Aorta (tissue), 5 donors: ENCODE measurements around the gene ATP9B. TPM values are rescaled to one million over a fixed set of nuclear protein-coding genes. Genes with fewer than 3 reads are reported as not detected.

Experiments used
- ATAC-seq: fragments of 200-7000 bp; cut with Tn5 transposase; one replicate; pipeline ENCODE4 v1.9.1; 2022; ENCODE audit warnings: moderate library complexity; ENCODE audit not compliant: low FRiP score
- DNase-seq, 2 donors: peaks; one replicate each; pipeline ENCODE4 v3.0.0-alpha.2; 2020
- H3K27ac ChIP-seq, 2 donors: one replicate each; pipeline ENCODE4 v1.5.1; 2013; ENCODE audit warnings: low read length in 2 of 2, mild to moderate bottlenecking in 2 of 2, moderate library complexity in 2 of 2, control low read depth in 1 of 2, inconsistent platforms in 1 of 2, low read depth in 1 of 2
- H3K27me3 ChIP-seq, 2 donors: one replicate each; pipeline ENCODE4 v1.6.1; 2013; ENCODE audit warnings: control low read depth in 1 of 2, low read length in 1 of 2, mild to moderate bottlenecking in 1 of 2, moderate library complexity in 1 of 2; ENCODE audit not compliant: insufficient read depth in 2 of 2, control insufficient read depth in 1 of 2
- H3K36me3 ChIP-seq, 2 donors: one replicate each; pipeline ENCODE4 v1.6.1; 2013; ENCODE audit warnings: control low read depth in 1 of 2, low read length in 1 of 2, mild to moderate bottlenecking in 1 of 2; ENCODE audit not compliant: insufficient read depth in 2 of 2, control insufficient read depth in 1 of 2
- H3K4me1 ChIP-seq, 2 donors: one replicate each; pipeline ENCODE4 v1.6.1; 2013; ENCODE audit warnings: low read length in 2 of 2, control low read depth in 1 of 2, mild to moderate bottlenecking in 1 of 2, moderate library complexity in 1 of 2; ENCODE audit not compliant: insufficient read depth in 2 of 2, control insufficient read depth in 1 of 2
- H3K4me3 ChIP-seq, 2 donors: one replicate each; pipeline ENCODE4 v1.5.1; 2013; ENCODE audit warnings: low read length in 2 of 2, control low read depth in 1 of 2, mild to moderate bottlenecking in 1 of 2
- H3K9me3 ChIP-seq: one replicate; pipeline ENCODE4 v1.6.1; 2013; ENCODE audit warnings: mild to moderate bottlenecking, low read length; ENCODE audit not compliant: control insufficient read depth
- whole genome bisulfite sequencing, 2 donors: extraction: QIAGEN DNeasy Blood & Tissue Kit; methylation state at CpG; one replicate each; pipeline ENCODE4 v1.1.7; 2013; 5-methylcytosine and 5-hydroxymethylcytosine counted together
- intact Hi-C, 2 donors: fragments of 100-400 bp; cut with DNase I; formaldehyde crosslinking; loops; one replicate each; pipeline versions ENCODE4 v1.14.2 to v1.15.0; 2022
- polyA plus RNA-seq, 2 donors: library from polyadenylated mRNA; stranded (reverse); fragments of 200-250 nt; gene quantifications; one replicate each; pipeline ENCODE4 v1.2.3, GENCODE V29; 2013
- total RNA-seq, 2 donors: library from RNA; stranded (reverse); fragmentation: NEBNext Ultra II Directional; extraction: Animal tissue kit (Norgen Biotek cat#: 25700); gene quantifications; one replicate each; pipeline ENCODE4 v1.2.1, GENCODE V29; 2021
- donor health status: healthy with polysubstance abuse.
- donor health status: Bipolar disorder and iron deficiency.
- donor health status: DM: no; HTN: no; CAD: no.
- donor health status: DM: no; HTN: no; CAD: no.
- donor health status: DM: yes; HTN: yes; CAD: no.

Gene ATP9B
- total and polyA plus RNA-seq, 4 donors, result 2.3 to 55.3 (median 30.5) TPM

DNA sequence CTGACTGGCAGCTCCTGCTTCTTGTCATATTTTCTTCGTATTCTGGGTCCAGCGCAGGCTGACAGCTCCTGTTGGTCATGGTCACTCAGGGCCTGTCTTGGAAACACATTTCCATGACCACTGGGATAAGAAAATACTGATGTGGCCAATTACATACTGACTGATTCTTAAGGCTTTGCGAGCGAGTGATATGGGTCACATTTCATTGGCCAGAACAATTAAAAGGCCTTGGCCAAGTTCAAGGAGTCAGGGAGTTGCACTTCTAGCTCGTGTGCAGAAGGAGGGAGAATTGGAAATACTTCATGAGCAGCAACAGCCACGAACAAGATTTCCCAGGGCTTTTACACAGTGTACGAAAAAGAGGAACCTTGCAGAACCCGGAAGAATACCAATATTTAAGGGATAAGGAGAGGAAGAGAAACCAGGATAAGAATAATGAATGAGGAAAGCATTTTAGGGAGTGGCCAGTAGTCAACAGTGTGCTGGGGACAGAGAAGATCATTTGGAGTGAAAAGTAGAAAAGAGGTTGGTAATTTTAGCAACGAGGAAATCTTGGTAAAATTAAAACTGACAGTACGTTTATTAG is 149.5 kb downstream of the ATP9B start:
- H3K4me1 ChIP-seq, result no peaks in the 10 kb centered on the region
- ATAC-seq, result no peak
- H3K27ac ChIP-seq, result peak overlapping the region in 1 of 2 donors; percentile 4
- WGBS, 2 donors, result 54 to 57% methylated on average over 10 of the region's 10 CpGs
- H3K36me3 ChIP-seq, result no peaks in the 10 kb centered on the region
- no peaks in the 10 kb centered on the region for H3K27me3 ChIP-seq
- no peak for DNase-seq
- intact Hi-C loops, result no loop called here
- H3K4me3 ChIP-seq, result no peak overlapping the region
- H3K9me3 ChIP-seq, result no peaks in the 10 kb centered on the region

DNA sequence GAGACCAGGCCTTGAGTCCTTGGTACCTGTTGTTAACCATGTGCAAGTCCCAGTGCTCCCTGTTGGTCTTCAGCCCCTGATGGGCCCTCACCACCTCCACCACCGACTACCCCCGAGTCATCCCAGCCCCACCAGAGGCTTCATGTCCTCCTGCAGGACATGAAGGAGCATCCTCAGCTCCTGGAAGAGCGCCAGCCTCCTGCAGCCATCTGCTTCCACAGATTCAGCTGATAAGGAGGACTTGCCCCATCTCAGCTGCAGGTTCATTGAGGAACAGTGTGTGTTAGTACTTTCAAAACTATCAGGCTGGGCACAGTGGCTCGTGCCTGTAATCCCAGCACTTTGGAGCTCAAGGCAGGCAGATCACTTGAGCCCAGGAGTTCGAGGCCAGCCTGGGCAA is 151.9 kb downstream of the ATP9B start:
- H3K4me1 ChIP-seq, result no peaks in the 10 kb centered on the region
- WGBS, 2 donors, result 95% methylated on average over 5 of the region's 5 CpGs
- ATAC-seq (no peak), DNase-seq (no peak)
- no peak overlapping the region for H3K4me3 ChIP-seq
- H3K36me3 ChIP-seq, result no peaks in the 10 kb centered on the region
- no peak overlapping the region for H3K27ac ChIP-seq
- H3K9me3 ChIP-seq, result no peaks in the 10 kb centered on the region
- H3K27me3 ChIP-seq, result no peaks in the 10 kb centered on the region
- intact Hi-C loops, result no loop called here

DNA sequence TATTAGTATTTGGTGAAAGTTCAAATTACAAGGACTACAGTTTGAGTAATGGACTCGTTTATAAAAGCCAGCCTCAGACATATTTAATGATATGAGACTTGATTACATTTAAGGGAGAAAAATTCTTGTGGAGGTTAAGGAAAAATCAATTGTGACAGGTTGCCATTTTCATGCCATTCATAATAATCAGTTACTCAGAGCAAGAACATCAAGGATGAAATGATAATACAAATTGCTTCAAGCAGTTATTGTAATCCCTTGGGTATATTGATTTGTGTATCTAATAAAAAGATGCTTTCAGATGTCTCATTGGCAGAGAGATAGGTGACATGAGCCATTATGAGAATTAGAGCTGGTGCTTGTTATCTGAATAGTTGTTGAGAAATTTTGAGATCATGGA is 153.6 kb downstream of the ATP9B start:
- no peak for ATAC-seq
- no peak for DNase-seq
- Histone ChIP-seq H3K27me3 (no peaks in the 10 kb centered on the region), H3K4me1 (no peaks in the 10 kb centered on the region), H3K27ac (no peak overlapping the region), H3K36me3 (no peaks in the 10 kb centered on the region), H3K9me3 (no peaks in the 10 kb centered on the region), H3K4me3 (no peak overlapping the region)
- intact Hi-C loops, result no loop called here
- 86 to 91% methylated on average over 1 of the region's 1 CpG for WGBS, 2 donors

DNA sequence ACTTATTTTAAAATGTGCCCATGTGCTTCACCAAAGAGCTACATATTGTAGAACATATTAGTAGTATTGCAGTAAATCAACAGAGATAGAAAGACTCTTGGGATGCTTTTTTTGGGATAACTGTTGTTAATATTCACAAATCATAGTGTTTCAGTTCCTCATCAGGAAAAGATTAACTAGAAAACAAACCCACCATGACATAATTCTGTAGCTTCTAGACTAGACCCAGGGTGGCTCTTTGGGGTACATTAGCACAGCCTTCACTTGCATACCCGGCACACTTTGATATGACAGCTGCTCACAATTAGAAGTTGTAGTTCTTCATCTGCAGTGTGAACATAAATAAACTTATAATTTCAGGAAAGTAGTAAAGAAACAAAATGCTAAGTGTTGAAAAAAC is 154.2 kb downstream of the ATP9B start:
- intact Hi-C loops, result no loop called here
- no peaks in the 10 kb centered on the region for H3K4me1 ChIP-seq
- H3K36me3 ChIP-seq, result no peaks in the 10 kb centered on the region
- WGBS, 2 donors, result 91 to 96% methylated on average over 1 of the region's 1 CpG
- no peak overlapping the region for H3K27ac ChIP-seq
- H3K9me3 ChIP-seq, result no peaks in the 10 kb centered on the region
- no peak for ATAC-seq
- DNase-seq, result no peak
- H3K4me3 ChIP-seq, result no peak overlapping the region
- no peaks in the 10 kb centered on the region for H3K27me3 ChIP-seq

DNA sequence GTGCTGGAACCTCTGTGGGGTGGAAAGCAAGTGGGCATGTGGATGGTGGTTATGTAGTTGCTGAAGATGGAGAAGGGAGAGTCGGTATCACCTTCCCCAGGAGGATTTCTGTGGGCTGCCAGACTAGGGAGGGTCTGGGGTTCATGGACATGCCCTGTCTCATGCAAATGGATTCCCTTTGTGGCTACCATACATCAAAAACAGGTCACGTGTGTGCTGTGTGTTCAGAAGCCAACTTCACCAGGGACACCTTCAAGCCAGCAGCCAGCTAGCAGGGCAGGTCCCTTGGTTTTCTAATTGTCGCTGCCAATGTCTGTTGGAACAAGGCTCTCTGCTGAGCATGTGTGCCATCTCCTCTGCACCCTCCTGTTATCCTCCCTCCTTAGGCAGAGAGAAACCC is 155.2 kb downstream of the ATP9B start:
- intact Hi-C loops, result no loop called here
- Histone ChIP-seq H3K9me3 (no peaks in the 10 kb centered on the region), H3K4me1 (no peaks in the 10 kb centered on the region), H3K4me3 (no peak overlapping the region), H3K27me3 (no peaks in the 10 kb centered on the region), H3K27ac (no peak overlapping the region), H3K36me3 (no peaks in the 10 kb centered on the region)
- no peak for ATAC-seq
- DNase-seq, result no peak
- 88 to 91% methylated on average over 3 of the region's 3 CpGs for WGBS, 2 donors

DNA sequence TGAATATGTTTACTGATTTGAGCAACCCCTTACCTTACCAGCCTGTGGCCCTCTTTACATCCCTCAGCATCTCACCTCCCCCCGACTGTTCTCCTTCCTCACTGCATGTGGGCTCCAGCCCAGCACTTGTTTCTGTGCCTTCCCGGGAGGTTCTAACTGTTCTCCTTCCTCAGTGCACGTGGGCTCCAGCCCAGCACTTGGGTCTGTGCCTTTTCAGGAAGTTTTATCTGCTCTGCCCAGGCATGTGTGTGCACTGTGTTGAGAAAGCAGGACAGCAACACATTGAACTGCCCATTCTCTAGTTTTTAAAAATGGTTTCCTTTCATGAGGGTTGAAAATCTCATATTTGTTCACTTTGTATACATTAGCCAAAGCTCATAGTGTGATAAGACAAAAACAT is 158.4 kb downstream of the ATP9B start:
- 23 to 32% methylated on average over 3 of the region's 3 CpGs for whole genome bisulfite sequencing, 2 donors

DNA sequence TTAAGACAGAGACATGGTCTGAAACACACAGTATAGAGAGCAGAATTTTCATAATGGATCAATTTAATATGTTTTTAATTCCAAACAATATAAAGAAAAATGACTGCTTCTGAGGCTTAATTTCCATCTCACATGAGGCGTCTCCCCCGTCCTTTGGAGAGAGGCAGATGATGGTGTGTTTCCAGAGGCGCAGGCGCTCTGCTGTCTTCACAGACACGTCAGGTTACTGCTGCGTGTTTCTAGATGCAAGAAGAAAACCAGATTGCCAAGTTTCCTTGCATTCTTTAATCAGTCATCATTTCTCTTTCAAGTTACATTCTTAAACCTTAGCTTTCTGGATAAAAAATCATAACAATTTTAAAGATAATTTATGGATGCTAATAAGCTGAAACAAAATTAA is 160.2 kb downstream of the ATP9B start:
- Histone ChIP-seq H3K4me3 (no peak overlapping the region), H3K4me1 (no peaks in the 10 kb centered on the region), H3K36me3 (no peaks in the 10 kb centered on the region), H3K9me3 (no peaks in the 10 kb centered on the region), H3K27me3 (no peaks in the 10 kb centered on the region), H3K27ac (no peak overlapping the region)
- ATAC-seq (no peak), DNase-seq (no peak)
- intact Hi-C loops, result no loop called here
- WGBS, 2 donors, result 96 to 98% methylated on average over 6 of the region's 6 CpGs

More for the DNA sequence above, 158.4 kb downstream of the ATP9B start:
- no peak for ATAC-seq
- intact Hi-C loops, result no loop called here
- Histone ChIP-seq H3K9me3 (no peaks in the 10 kb centered on the region), H3K27me3 (no peaks in the 10 kb centered on the region), H3K4me3 (no peak overlapping the region), H3K36me3 (no peaks in the 10 kb centered on the region), H3K4me1 (no peaks in the 10 kb centered on the region), H3K27ac (no peak overlapping the region)
- DNase-seq, result no peak

DNA sequence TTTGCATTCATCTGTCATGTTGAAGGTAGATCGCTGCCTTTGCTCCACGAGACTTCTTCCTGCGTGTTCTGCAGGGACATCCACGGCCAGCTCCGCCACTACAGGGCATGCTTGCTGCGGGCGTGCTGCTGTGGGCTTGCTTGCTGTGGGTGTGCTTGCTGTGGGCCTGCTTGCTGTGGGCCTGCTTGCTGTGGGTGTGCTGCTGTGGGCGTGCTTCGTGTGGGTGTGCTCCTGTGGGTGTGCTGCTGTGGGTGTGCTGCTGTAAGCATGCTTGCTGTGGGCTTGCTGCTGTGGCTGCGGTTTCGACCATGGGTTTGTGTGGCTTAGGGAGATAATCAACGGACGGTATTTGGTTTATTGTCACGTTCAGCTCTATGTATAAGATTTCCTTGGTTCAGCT is 165.2 kb downstream of the ATP9B start:
- 94% methylated on average over 14 of the region's 14 CpGs for WGBS, 2 donors
- DNase-seq (no peak), ATAC-seq (no peak)
- H3K9me3 ChIP-seq, result no peaks in the 10 kb centered on the region
- intact Hi-C loops, result no loop called here
- no peaks in the 10 kb centered on the region for H3K27me3 ChIP-seq
- no peak overlapping the region for H3K27ac ChIP-seq
- H3K36me3 ChIP-seq, result no peaks in the 10 kb centered on the region
- H3K4me1 ChIP-seq, result no peaks in the 10 kb centered on the region
- H3K4me3 ChIP-seq, result no peak overlapping the region

DNA sequence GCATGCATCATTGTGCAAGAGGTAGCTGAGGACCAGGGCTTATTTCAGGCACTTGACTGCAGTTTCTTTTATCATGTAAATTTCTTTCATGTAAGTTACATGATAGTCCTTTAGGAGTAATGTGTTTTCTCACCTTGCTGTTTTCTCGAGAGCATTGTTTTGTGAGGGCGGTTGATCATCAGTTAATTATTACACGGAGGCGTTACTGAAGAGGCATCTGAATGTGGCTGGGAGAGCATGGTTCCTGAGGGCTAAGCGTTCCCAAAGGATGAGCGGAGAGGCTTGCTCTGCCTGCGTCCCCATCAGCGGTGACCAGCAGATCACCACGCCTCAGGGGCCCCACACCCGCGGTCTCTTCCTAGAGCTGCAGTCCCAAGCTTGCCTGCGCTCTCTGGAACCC is 170.4 kb downstream of the ATP9B start:
- intact Hi-C loops, result loop anchor here (10.0 kb wide), 2 partner anchors 175 to 365 kb away; partner anchors contain the start of gene ATP9B (in 1 of the 2)
- H3K4me1 ChIP-seq, result no peaks in the 10 kb centered on the region
- no peaks in the 10 kb centered on the region for H3K9me3 ChIP-seq
- DNase-seq, result no peak
- WGBS, 2 donors, result 93 to 94% methylated on average over 12 of the region's 12 CpGs
- no peak overlapping the region for H3K27ac ChIP-seq
- no peak for ATAC-seq
- no peaks in the 10 kb centered on the region for H3K36me3 ChIP-seq
- no peaks in the 10 kb centered on the region for H3K27me3 ChIP-seq
- no peak overlapping the region for H3K4me3 ChIP-seq
